K562 (cell line): ENCODE measurements around the gene SLC5A11. TPM values are rescaled to one million over a fixed set of nuclear protein-coding genes. Genes with fewer than 3 reads are reported as not detected.

ENCODE experiments used
- AFF4 ChIP-seq: sonication (generic); formaldehyde crosslinking; IDR thresholded peaks from 2 replicates; pipeline ENCODE4 v1.8.0; 2023; ENCODE audit warnings: mild to moderate bottlenecking, missing genetic modification reagents
- BRD9 ChIP-seq: fragments of 450-650 bp; IDR thresholded peaks from 2 replicates; pipeline ENCODE4 v1.6.1; 2018; ENCODE audit warnings: low read depth; ENCODE audit not compliant: partially characterized antibody
- CSDE1 ChIP-seq, 2 experiments: fragments of 450-650 bp; IDR thresholded peaks; 2 replicates each; pipeline ENCODE4 v1.6.1; 2016; ENCODE audit warnings: mild to moderate bottlenecking in 1 of 2
- E2F6 ChIP-seq, 2 experiments: IDR thresholded peaks; 2 replicates each; pipeline ENCODE4 v1.6.1; 2011; ENCODE audit warnings: borderline replicate concordance in 1 of 2, control low read depth in 1 of 2, low read depth in 1 of 2, low read length in 1 of 2, mild to moderate bottlenecking in 1 of 2, mixed read lengths in 1 of 2, moderate library complexity in 1 of 2; ENCODE audit not compliant: insufficient read depth in 1 of 2, insufficient read length in 1 of 2, poor library complexity in 1 of 2, severe bottlenecking in 1 of 2; ENCODE audit errors: extremely low read depth in 1 of 2
- NCOA4 ChIP-seq: fragments of 450-650 bp; IDR thresholded peaks from 2 replicates; pipeline ENCODE4 v1.6.1; 2018; ENCODE audit warnings: mild to moderate bottlenecking; ENCODE audit not compliant: partially characterized antibody
- POLR2AphosphoS2 ChIP-seq: IDR thresholded peaks from 2 replicates; pipeline ENCODE4 v1.6.1; 2012; ENCODE audit warnings: low read length, improper control_type of control experiment
- ZNF232 ChIP-seq: sonication (generic); formaldehyde crosslinking; IDR thresholded peaks from 2 replicates; pipeline ENCODE4 v1.8.0; 2022; ENCODE audit warnings: mild to moderate bottlenecking, missing genetic modification reagents
- polyA plus RNA-seq, 8 experiments: library from polyadenylated mRNA; depleted of rRNA in 4 of 8; stranded (reverse) in 5 of 8; unstranded in 3 of 8; fragments of >200 nt; fragmentation: Nextera tagmentation in 2 of 8; fragmentation: Illumina TruSeq in 1 of 8; extraction: Ambion mirVana in 2 of 8; extraction: Trizol in 1 of 8; gene quantifications; 2 replicates each; pipeline versions ENCODE4 v1.2.1 to v1.2.3, GENCODE V29; 2011 to 2014; ENCODE audit warnings: inconsistent platforms in 1 of 8, missing spikeins in 1 of 8
- total RNA-seq, 7 experiments: library from RNA; depleted of rRNA in 6 of 7; stranded (reverse); fragments of >200 nt in 6 of 7; fragmentation: Illumina TruSeq in 2 of 7; extraction: Trizol in 2 of 7; gene quantifications; 2 replicates each; pipeline versions ENCODE4 v1.2.1 to v1.2.3, GENCODE V29; 2011 to 2021; ENCODE audit warnings: low replicate concordance in 1 of 7

SLC5A11 gene
- total and polyA plus RNA-seq, 9 of the 15 experiments (the other 6 are each of a cell fraction or from before 2014, with no cell fraction given): 0.04 to 0.25 (median 0.11) TPM; not detected in 3

- TF ChIP-seq POLR2AphosphoS2 (no peak), AFF4 (no peak), BRD9 (no peak), ZNF232 (CRISPR knock-in tag) (no peak), NCOA4 (no peak), CSDE1 (IDR thresholded peaks at IDR 0.05) (no peak), E2F6 (IDR thresholded peaks at IDR 0.05; ENCODE audit: borderline replicate concordance in 1 of 2, extremely low read depth in 1 of 2, insufficient read depth in 1 of 2, insufficient read length in 1 of 2, low read depth in 1 of 2, low read length in 1 of 2, poor library complexity in 1 of 2, severe bottlenecking in 1 of 2) (no peak)
These were observed at the start of gene SLC5A11 (continued) for GRCh38 chr16:24845726-24846547.
